ENCODE data around the gene SPOPL. TPM values are rescaled to one million over a fixed set of nuclear protein-coding genes. Genes with fewer than 3 reads are reported as not detected.
A peak's percentile ranks its signal among the peaks of the same experiment; 100 is the strongest.

The SPOPL gene
- polyA plus RNA-seq, 2 of the 4 experiments (the other 2 are of a cell fraction): 7.2 to 16.9 TPM

GRCh38 chr2:138577066-138577465 lies 75.5 kb downstream of the SPOPL start:
- ChIA-PET CTCF (no interaction called here), POLR2A (no interaction called here)
- H3K4me2 ChIP-seq: no peak overlapping the region
- no peak for DNase-seq (ENCODE audit: low read depth in 1 of 2, low spot score in 1 of 2)
- FAIRE-seq: no peak
- H3K4me1 ChIP-seq: no peaks in the 10 kb centered on the region
- 100% methylated on average over 2 of the region's 2 CpGs for WGBS (ENCODE audit: missing lambda C conversion rate)
- H3K9me3 ChIP-seq: peaks cover 6% of the 10 kb centered on the region; the same call in 1 of the 3 replicates
- H3K27ac ChIP-seq: no peak overlapping the region
- no peak for ATAC-seq
- H3K4me3 ChIP-seq: no peak overlapping the region
- TF ChIP-seq FOSB (CRISPR knock-in tag; IDR thresholded peaks at IDR 0.05) (no peak), CTCF (IDR thresholded peaks at IDR 0.05) (no peak), FOXS1 (CRISPR knock-in tag; IDR thresholded peaks at IDR 0.05) (no peak), RARB (CRISPR knock-in tag; IDR thresholded peaks at IDR 0.05) (no peak), SREBF2 (IDR thresholded peaks at IDR 0.05) (no peak), ESRRA (IDR thresholded peaks at IDR 0.05; ENCODE audit: borderline replicate concordance, low read length) (no peak), CEBPB (IDR thresholded peaks at IDR 0.05) (no peak), EP300 (IDR thresholded peaks at IDR 0.05) (no peak), CHD2 (IDR thresholded peaks at IDR 0.05; ENCODE audit: low read length, partially characterized antibody) (no peak), FOSL2 (IDR thresholded peaks at IDR 0.05) (no peak), FOSL2 (CRISPR knock-in tag; IDR thresholded peaks at IDR 0.05) (no peak), NR3C1 (IDR thresholded peaks at IDR 0.05) (no peak), HDAC2 (IDR thresholded peaks at IDR 0.05) (no peak)

DNA sequence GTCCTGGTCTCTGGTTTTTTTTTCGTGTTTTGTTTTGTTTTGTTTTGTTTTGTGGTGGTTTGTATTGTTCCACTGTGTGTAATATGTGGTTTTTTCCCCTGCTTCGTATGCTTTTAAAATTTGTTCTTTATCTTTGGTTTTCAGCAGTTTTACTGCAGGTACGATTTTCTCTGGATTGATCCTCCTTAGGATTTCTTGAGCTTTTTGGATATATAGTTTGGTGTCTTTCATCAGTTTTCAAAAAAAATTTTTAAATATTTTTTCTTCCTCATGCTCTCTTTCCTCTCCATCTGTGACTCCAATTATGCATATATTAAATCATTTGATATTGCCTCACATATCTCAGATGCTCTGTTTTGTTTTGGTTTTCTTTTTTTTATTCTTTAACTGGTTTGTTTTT lies 78.0 kb downstream of the SPOPL start:
- FAIRE-seq (no peak), DNase-seq (ENCODE audit: low read depth in 1 of 2, low spot score in 1 of 2) (no peak), ATAC-seq (no peak)
- POLR2A ChIA-PET: no interaction called here
- TF ChIP-seq, protein P1, sequence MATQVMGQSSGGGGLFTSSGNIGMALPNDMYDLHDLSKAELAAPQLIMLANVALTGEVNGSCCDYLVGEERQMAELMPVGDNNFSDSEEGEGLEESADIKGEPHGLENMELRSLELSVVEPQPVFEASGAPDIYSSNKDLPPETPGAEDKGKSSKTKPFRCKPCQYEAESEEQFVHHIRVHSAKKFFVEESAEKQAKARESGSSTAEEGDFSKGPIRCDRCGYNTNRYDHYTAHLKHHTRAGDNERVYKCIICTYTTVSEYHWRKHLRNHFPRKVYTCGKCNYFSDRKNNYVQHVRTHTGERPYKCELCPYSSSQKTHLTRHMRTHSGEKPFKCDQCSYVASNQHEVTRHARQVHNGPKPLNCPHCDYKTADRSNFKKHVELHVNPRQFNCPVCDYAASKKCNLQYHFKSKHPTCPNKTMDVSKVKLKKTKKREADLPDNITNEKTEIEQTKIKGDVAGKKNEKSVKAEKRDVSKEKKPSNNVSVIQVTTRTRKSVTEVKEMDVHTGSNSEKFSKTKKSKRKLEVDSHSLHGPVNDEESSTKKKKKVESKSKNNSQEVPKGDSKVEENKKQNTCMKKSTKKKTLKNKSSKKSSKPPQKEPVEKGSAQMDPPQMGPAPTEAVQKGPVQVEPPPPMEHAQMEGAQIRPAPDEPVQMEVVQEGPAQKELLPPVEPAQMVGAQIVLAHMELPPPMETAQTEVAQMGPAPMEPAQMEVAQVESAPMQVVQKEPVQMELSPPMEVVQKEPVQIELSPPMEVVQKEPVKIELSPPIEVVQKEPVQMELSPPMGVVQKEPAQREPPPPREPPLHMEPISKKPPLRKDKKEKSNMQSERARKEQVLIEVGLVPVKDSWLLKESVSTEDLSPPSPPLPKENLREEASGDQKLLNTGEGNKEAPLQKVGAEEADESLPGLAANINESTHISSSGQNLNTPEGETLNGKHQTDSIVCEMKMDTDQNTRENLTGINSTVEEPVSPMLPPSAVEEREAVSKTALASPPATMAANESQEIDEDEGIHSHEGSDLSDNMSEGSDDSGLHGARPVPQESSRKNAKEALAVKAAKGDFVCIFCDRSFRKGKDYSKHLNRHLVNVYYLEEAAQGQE (IDR thresholded peaks at IDR 0.05): no peak
- TF ChIP-seq NFE2L2 (conservative IDR thresholded peaks at IDR 0.05; ENCODE audit: low read length) (no peak), HOXB5 (CRISPR knock-in tag; IDR thresholded peaks at IDR 0.05) (no peak), USF2 (IDR thresholded peaks at IDR 0.05) (no peak)
- WGBS (ENCODE audit: missing lambda C conversion rate): 84% methylated on average over 3 of the region's 3 CpGs
- Histone ChIP-seq H3K4me2 (no peak overlapping the region), H3K4me3 (no peak overlapping the region), H3K9me3 (peaks cover 6% of the 10 kb centered on the region; the same call in 1 of the 3 replicates), H3K4me1 (no peaks in the 10 kb centered on the region), H3K27ac (no peak overlapping the region)
- CTCF ChIA-PET: interaction anchor here (0.7 kb wide), 1 partner anchor 79 kb away, joined by 3 read pairs; no protein-coding TSS in a partner anchor

DNA sequence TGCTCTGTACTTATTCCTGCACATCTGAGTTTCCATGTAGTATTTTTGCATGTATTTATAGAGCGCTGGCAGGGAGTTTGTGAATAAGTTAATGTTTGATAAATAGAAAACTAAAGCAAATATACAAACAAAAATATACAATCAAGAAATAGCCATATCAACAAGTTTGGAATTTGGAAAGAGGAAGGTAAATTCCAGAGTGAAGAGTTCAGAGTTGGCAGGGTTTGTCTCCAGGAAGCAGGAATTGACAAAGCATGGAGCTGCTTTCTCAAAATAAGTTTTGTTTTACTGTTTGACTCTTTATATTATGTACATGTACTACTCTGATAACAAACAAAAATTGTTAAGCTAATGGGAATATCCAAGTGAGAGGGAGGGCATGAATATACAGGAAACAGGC lies 80.3 kb downstream of the SPOPL start:
- Histone ChIP-seq H3K4me1 (no peaks in the 10 kb centered on the region), H3K4me3 (no peak overlapping the region), H3K27ac (no peak overlapping the region), H3K9me3 (peaks cover 3% of the 10 kb centered on the region; the same call in 1 of the 3 replicates), H3K4me2 (no peak overlapping the region)
- ATAC-seq: no peak; a peak in 1 of 6 replicates
- ChIA-PET POLR2A (no interaction called here), CTCF (no interaction called here)
- no peak for TF ChIP-seq PBX3 (IDR thresholded peaks at IDR 0.05)
- no peak for TF ChIP-seq MAFK (IDR thresholded peaks at IDR 0.05; ENCODE audit: partially characterized antibody)
- TF ChIP-seq CTCF (IDR thresholded peaks at IDR 0.05): no peak
- no peak for TF ChIP-seq SREBF2 (IDR thresholded peaks at IDR 0.05)
- no peak for TF ChIP-seq HOXB5 (CRISPR knock-in tag; IDR thresholded peaks at IDR 0.05)
- no peak for TF ChIP-seq JUNB (IDR thresholded peaks at IDR 0.05)
- no peak for TF ChIP-seq ZFP36 (IDR thresholded peaks at IDR 0.05; ENCODE audit: borderline replicate concordance, partially characterized antibody)
- no peak for TF ChIP-seq ZNF302 (CRISPR knock-in tag; IDR thresholded peaks at IDR 0.05)
- no peak for TF ChIP-seq CHD2 (IDR thresholded peaks at IDR 0.05; ENCODE audit: low read length, partially characterized antibody)
- WGBS (ENCODE audit: missing lambda C conversion rate): 60% methylated on average over 1 of the region's 1 CpG
- no peak for FAIRE-seq
- DNase-seq (ENCODE audit: low read depth in 1 of 2, low spot score in 1 of 2): peak in 1 of 2 experiments; percentile 3
